GM19324 (cell line): ENCODE measurements around the gene PLXNA4.

Source experiments
- ATAC-seq: cut with Tn5 transposase; IDR thresholded peaks from one replicate; pipeline ENCODE4 v1.9.1; 2021; ENCODE audit warnings: mild to moderate bottlenecking, moderate library complexity; ENCODE audit not compliant: unreplicated experiment, low FRiP score

Gene PLXNA4

DNA sequence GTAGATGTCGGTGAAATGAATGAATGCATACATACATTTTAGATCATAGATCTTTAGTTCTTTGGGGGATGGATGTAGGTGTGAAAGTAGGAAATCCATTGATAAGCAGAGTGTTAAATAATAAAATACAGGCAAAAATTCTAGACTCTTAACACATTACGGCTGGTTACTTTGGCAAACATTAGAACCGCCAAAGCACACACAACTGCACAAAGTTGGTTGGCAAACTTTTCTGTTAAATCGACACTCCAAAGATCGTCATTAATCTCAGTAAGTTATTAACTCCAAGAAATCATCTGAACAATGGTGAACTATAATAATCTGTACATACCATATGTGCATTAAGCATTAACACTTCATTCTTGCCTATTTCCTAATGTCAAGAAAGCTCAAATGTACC, 231.2 kb downstream of the PLXNA4 start:
- ATAC-seq: no peak

DNA sequence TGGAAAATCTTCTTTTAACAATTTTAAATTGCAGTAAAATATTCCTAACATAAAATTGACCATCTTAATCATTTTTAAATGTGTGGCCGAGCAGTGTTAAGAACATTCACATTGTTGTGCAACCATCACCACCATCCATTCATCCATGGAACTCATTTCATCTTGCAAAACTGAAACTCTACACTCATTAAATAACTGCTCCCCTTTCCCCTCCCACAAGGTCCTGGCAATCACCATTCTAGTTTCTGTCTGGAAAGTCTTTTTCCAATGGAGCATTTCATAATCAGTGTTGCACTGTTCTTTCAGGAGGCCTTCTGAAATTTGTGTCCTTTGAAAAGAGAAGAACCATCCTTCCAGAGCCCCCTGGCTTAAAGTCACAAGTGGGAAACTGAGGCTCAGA, 233.1 kb downstream of the PLXNA4 start:
- ATAC-seq: no peak

DNA sequence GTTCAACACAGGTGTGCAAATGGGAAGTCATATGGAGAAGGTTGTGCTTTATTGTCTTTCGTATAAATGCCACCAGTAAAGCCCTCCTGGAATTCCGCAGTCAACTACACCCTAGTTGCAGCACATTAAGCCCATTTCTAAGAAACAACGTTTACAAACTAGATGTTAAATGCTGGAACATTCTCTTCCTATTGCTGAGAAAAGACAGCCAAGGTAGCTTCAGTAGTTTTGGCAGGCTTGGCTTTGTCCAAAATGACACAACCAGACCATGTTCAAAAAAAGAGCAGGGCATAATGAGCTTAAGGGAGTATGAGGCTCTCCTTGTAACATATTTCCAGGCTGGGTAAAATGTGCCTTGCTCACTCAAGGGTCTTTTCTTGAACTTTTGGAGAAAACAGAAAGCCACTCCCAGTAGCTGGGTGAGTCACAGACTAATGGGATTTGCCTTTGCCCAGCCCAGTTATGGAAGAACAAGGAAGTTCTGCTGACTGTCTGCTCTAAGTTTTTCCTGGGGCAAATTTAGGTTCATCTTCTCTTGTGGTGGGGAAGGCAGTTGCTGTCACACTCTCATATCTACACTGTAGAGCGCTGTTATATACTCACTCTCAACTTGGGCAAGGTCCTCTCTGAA, 238.7 kb downstream of the PLXNA4 start:
- no peak for ATAC-seq

DNA sequence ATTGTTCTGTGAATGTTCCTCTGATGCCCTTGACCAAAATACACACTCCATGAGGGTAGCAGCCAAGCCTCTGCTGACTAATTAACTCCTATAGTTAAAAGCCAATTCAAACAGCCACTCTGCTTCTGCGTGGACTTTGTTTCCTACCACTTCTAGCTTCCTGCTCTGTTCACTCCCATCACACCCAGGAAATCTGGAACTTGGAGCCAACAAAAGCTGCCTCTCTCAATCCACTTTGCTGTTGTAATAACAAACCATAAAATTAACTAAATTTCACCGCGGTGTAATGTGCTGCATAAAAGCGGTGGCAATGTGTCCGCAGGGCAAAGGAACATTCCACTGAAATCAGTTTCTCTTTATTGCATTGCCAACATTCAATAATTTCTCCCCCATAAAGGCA, 239.5 kb downstream of the PLXNA4 start:
- no peak for ATAC-seq

DNA sequence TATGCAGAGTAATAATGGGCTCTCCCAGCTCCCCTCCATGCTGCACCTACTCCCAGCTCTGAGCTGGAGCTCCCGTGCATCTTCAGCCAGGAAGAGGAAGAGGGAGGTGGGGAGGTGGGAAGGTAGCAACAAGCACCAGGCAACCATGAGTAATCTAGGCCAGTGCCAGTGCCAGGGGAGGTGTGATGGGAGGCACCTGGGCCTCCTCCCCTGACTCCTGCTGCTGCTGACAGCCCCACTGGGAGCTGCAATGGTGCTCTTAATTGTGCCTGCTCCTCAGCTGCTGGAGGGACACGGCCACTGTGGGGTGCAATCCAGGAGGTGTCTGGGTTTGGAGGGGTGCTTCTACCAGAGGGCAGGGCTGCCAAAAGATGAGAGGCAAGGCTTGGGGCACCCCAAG, 243.0 kb downstream of the PLXNA4 start:
- no peak for ATAC-seq

DNA sequence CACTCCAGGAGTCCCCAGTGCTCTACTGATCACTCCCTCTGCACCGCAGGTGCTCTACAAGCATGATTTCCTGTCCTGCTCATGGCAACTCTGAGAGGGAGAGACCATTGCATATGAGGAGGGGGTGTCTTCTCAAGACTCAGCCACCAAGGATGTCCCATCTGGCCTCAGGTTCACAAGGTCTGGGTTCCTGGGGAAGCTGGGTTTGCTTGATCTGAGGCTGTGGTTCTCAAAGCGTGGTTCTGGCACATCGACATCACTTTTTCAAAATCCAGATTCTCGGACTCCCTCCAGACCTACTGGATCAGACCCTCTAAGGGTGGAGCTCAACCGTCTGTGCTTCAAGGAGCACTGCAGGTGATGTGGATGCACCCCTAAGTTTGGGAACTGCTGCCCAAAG, 247.5 kb downstream of the PLXNA4 start:
- no peak for ATAC-seq

DNA sequence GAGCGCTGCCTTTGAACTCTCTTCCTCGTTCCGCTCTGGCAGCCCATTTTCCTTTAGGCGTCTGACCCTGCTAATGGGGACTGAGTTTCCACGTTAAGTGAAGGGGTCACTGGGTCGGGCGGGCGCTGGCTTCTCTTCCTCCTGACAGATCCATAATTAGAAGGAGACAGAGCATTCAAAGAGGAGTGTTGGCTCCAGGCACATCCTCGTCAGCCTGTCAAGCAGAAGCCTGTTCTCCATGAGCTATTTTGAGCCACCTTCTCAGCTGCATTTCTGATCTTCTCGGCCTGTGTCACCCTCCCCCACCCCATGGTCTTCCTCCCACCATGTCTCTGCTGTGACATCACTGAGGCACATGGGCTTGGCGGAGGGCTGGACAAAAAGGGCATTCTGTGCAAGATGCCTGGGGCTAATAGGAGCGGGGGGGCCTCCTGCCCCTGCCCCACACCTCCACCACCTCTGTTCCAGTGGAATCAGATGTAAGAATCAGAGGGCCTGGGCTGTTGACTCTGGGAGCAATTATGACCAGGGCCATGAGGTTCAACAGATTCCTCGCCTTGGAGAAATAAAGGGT, 248.1 kb downstream of the PLXNA4 start:
- ATAC-seq: no peak

DNA sequence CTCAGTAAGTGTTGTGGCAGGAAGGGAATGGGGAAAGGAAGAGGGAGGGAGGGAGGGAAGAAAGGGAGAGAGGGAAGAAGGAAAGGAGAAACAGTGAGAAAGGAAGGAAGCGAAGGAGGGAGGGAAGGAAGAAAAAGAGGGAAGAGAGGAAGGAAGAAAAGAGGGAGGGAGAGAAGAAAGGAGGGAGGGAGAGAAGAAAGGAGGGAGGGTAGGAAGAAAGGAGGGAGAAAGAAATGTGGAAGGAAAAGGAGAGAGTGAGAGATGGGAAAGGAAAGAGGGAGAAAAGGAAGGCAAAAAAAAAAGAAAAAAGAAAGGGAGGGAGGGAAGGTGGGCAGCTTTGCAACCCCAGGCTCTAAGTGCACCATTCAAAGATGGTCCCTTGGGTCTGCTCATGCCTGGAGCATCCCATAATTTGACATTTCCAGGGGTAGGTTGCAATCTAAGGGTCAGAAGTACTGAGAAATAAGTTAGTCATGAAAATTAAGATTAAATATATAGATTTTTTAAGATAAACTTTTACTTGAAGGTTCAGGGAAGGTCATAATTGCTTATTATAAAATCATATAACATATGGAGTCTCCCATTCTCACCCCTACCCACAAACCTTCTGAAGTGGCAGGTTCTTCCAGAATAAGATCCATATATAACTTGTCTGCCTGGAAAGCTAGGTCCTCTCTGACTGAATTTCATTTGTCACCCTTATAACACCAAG, 249.2 kb downstream of the PLXNA4 start:
- ATAC-seq: no peak

DNA sequence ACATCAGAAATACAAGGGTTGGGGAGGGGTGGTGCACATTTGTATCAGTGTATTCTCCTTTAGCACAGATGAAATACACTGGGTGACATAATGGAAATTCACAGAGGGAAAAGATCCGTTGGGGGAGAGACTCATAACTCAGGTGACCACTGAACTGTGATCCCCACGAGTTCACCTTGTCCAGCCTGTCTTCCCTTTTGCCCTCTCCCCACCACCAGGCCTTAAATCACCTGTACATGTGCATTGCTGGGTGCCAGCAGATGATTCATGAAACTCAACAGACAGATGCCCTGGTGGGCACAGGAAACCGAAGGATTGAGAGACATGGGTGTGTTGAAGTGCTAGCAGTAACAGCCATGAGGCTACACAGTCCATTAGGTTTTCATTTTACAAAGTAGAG, 253.3 kb downstream of the PLXNA4 start:
- no peak for ATAC-seq

DNA sequence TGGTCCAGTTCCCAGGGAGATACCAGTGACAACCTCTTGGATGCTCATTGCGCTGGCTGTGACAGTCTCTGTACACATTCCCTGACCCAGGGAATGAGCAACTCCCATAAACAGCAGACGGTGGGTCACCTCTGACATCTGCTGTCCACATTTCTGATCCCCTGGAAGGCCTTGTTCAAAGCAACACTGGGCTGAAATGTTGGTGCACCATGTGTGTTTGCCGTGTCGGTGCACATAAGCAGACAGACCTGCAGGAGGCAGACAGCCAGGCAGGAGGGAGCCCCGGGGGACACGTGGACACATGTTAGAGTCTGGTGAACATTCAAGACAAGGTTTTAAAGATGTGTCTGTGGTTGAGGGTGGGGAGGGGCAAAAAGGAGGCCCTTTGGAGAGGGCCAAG, 254.9 kb downstream of the PLXNA4 start:
- ATAC-seq: no peak

DNA sequence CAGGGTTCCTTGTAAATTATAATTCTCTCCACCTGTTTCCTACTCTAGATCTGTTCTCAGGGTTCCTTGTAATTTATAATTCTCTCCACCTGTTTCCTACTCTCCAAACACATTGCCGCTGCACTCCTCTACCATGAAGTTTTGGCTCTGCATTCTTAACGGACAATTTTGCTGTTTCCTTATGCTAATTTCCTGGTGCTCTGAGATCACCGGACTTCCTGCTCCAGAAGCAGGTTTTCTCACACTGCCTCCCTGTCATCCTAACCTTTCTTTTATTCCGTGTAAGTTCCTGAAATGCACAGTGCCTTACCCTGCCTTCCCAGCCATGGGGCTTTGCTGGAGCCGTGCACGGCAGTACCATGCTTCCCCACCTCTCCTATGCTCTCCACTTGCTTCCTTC, 256.8 kb downstream of the PLXNA4 start:
- ATAC-seq: no peak

DNA sequence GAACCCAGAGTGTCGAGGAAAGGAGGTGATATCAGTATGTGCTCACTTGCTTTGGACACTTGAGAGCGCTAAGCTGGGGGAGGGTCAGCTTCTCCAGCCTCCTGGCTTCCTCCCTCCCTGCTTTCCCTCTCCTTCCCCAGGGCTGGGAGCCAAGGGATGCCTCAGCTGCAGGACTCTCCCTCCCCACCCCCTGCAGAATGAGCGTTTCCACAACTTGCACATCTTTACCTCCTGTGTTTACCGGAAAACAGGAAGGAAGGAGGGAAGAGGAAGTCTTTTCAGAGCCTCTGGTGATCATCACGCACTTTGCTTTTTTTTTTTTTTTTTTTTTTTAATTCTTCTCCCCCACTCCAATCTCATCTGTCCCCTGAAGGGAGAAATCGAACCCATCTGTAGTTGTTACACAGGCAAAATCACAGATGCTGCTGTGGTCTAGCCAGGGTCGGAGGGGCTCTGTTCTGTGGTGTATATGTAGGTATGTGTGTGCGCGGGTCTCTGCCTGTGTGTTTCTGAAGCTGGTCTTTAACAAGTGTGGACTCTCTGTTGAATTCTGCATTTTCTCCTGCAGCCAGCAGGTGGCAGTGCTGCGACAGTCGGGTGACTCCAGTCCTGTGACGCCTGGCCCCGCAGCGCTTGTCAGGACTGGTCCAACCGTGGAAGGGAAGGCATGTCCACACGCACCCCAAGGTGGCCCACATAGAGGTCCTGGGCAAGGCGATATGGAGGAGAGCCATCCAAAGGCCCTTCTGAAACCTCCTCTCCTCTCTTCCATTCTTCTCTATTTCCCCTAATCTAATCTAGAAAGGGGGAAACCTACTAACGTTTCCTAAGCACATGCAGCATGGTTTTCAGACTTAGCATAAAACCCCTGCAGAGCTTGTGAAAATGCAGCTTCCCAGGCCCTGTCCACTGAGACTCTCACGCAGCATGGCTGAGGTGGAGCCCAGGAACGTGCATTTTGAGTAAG, 257.6 kb downstream of the PLXNA4 start:
- peak; percentile 76 for ATAC-seq

DNA sequence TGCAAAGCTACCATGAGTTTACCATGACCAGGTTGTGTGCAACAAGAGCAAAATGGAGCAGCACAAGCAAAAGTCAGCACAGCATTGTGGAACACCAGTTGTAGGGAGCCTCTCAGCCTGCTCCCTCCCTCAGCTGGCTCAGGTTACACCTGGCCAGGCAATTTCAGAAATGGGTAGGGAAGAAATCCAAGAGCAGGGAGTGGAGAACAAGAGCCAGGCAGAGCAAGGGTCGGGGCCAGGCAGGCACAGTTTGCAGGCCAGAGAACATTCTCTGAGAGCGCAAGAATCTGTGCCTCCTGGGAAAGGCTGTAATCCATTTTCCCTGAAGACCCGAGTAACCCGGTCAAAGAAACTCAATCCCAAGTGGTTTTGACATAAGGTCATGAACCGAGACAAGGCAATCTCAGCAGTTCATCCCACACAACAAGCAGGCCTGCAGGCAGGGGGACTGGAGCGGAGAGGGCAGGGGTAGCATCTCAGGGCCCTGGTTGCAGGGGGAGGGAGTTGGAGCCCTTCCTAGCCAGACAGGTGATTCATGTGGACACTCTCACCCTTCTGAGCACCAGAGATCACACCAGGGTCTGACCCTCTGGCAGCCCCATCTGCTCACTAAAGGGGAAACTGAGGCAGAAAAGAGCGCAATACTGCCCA, 258.4 kb downstream of the PLXNA4 start:
- ATAC-seq: no peak

DNA sequence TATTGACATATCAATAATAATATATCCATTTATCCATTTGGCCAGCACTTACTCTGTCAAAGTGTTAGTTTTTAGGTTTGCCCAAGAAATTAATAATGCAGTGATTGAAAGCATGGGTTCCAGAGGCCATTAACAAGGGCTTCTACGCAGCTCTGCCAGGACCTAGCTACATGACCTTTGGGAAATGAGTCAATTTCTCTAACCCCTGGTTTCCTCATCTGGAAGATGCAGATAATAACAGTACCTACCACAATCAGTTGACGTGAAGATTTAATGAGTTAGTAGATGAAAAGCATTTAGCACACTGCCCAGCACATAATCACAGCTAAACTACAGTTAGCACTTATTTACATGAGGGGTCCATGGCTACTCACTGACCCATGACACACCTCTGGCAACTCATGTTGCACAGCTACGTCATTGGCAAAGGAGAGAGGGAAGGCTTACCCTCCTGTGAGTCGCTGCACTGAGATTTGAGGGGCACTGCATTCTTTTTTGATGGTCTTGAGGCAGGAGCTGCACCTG, 263.7 kb downstream of the PLXNA4 start:
- no peak for ATAC-seq

DNA sequence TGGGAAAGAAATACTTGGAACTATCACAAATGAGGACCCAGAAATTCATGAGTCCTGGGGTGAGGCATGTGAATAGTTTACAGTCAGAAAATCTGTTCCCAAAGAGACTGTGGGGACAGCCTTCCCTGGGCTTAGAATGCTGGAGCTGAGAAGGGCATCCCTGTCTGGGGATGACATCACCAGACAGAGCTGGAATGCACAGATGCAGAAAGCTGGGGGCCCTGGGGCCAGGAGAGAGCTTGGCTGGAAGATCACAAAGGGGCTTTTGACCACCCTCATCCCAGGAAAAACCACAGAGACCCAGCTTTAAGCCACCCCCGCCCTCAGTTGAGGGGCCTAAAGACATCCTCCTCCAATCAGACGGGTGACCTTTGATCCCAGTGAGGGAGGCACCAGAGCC, 264.5 kb downstream of the PLXNA4 start:
- ATAC-seq: no peak

DNA sequence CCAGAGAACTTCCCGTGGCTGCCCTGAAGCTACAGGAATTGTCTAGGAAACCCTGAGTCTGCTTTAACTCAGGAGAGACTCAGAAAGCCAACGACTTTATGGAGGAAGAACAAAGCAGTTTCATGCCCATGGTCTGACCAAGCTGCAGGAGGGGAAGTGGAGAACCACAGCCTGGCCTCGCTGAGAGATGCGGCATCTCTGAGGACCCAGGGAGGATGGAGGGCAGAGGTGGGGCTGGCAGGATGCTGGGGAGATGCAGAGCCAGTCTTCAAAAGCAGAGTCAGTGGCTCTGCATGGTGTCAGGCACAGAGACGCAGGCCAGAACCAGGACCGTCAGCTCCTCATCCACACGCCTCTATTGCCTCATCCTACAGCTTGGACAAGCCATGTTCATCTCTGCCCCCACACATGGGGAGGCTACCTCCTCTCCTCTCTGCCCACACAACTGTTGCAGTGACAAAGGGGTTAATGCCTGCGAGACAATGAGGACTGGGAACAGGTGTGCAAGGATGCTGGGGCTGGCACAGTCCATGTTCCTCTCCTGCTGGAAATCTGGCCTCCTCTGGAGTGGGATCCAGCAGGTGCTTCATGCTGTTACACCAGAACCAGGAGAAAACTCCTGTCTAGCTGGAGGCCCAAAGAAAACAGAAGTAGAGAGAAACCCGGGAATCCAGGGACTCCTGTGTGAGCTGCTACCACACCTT, 267.0 kb downstream of the PLXNA4 start:
- no peak for ATAC-seq

DNA sequence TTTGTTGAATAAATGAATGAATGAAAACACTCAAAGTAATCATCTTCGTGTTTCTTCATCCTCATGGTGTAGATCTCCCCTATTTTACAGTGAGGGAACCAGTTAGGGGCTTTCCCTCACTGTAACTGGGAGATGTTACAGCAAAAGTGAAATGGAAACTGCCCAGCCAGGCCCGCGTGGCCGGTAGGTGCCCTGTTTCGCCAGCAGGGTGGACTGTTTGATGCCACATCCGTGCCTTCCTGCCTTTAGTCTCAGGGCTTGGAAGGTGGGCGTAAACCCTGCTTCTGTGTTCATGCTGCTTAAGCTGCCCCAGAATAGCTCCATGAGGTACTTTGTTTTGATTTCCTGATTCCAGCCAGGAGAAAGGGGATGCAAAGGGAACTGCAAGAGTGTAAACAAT, 268.8 kb downstream of the PLXNA4 start:
- ATAC-seq: no peak

DNA sequence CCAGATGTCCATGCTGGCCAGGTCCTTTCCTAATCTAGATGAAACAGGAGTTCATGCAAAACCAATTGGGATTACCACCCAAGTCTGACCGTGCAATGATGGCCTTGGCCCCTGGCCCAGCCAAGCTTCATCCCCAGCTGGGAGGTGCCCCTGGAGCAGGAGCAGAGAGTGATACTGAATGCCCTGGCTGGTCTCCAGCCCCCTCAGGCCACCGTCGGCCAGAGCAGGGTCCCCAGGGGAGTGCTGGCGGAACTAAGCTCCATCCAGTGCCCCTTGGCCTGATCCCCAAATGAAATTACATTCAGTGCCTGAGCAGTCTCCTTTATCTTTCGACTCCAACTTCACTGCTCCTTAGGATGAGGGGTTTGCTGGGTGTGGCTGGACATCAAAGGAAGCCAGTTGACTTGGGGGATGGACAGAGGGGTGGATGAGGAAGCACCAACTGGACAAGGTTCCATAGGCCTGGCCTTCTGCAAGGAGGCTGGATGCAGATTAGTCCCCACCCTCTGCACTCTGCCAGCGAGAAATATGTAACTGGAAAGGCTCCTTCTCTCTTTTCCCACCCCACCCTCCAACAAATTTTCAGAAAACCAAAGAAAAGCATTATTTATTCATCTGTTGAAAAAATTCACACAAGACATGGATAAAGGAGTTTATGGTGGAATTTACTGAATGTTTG, 275.5 kb downstream of the PLXNA4 start:
- no peak for ATAC-seq

DNA sequence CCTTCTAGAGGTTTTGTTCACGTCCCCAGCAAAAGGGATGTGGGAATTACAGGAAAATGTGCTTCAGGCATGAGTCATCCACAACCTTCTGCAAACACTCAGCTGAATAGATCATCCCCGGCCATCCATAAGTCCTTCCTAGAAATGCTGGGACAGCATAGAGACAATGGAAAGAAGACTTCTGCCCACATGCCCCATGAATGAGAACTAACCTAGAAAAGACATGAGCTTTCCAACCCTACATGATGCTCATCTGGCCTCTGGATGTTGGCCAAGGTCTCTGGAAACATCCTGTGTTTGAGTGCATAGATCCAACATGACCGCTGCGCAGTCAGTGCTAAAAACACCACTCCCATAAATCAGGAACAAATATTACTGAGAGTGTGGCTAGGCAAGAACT, 277.5 kb downstream of the PLXNA4 start:
- ATAC-seq: no peak
